ENCODE results near the gene GPR17. TPM values are rescaled to one million over a fixed set of nuclear protein-coding genes. Genes with fewer than 3 reads are reported as not detected.

GPR17 gene
- total RNA-seq, 2 donors from 2014 or later = not detected

DNA sequence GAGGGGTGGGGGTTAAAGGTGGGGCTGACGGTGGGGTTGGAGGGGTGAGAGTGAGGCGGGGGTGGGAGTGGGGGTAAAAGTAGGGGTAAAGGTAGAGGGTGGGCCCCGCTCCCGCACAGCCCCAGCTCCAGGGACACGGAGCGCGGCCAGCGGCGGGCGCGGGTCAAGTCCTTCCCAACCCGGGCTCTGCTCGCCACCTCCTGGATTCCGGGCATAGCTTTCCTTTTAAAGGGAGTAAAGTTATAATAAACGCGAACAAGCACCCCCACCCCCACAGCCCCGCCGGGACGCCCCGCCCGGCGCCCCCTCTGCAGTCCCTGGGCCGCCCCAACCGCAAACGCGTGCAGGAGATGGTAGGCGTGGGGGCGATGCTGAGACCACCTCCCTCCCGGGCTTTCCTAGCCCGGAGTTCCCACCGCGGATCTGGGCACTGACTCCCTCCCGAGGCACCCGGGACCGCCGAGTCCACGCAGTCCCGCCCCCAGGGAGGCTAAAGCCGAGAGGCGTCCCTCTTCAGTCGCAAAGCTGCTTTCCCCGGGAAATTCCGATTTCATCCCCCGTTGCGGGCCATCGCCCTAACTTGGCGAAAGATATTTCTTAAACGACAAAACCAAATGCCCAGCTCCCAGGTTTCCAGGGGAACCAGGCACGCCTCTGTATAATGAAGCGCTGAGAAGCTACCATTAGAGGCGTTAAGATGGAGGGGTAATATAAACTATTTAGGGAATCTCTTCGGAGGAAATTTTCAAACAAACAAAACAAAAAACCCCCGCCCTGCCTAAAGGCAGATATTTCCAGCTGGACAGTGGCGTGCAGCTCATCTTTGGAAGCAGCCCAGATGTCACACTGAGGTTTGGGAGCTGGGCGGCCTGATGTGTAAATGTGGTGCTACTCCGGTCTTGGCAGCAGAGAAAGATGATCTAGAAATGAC is 29.6 kb downstream of the GPR17 start, which contains the start of gene LIMS2:
TSS of gene LIMS2 (minus strand) at position 200 of the 931 bp plus-strand sequence. CDS start 506 bp downstream, outside the sequence.
- H3K27ac Mint-ChIP-seq = no peak within 1 kb of the TSS
- peaks cover 45 to 52% of the 10 kb centered on the region in 2 donors for H3K27me3 Mint-ChIP-seq
- peak in 1 of 2 donors; percentile 28 for ATAC-seq
- H3K4me1 Mint-ChIP-seq (ENCODE audit: low read depth in 2 of 2) = peaks cover 0 to 9% of the 10 kb centered on the region in 2 donors
- H3K36me3 Mint-ChIP-seq = no peaks in the 10 kb centered on the region
- no peak for DNase-seq (ENCODE audit: low spot score)
- no peaks in the 10 kb centered on the region for H3K9me3 Mint-ChIP-seq
- peak within 1 kb of the TSS; percentile 59 for H3K4me3 Mint-ChIP-seq

DNA sequence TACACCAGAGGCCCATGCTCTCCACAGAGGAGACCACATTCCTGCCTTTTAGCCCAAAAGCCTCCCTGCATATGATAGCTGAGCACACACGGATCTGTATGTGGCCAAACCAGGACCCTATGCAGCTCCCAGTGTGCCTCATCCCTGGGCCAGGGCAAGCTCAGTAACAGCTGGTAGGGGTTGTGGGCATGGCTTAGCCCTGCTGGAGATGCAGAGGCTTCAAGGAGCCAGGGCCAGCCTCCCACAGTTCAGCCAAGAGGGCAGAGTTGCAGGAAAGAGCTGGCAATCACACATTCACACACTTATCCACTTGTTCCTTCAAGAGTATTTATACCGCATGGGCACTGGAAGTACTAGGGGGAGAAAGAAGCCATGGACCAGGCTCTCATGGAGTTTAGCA is 31.0 kb downstream of the GPR17 start:
- Mint-ChIP-seq H3K36me3 (no peaks in the 10 kb centered on the region), H3K4me3 (no peak overlapping the region), H3K27me3 (peaks cover 48% of the 10 kb centered on the region in 2 donors), H3K27ac (no peak overlapping the region), H3K9me3 (no peaks in the 10 kb centered on the region), H3K4me1 (ENCODE audit: low read depth in 2 of 2) (peaks cover 0 to 9% of the 10 kb centered on the region in 2 donors)
- DNase-seq (ENCODE audit: low spot score) (no peak), ATAC-seq (no peak)

DNA sequence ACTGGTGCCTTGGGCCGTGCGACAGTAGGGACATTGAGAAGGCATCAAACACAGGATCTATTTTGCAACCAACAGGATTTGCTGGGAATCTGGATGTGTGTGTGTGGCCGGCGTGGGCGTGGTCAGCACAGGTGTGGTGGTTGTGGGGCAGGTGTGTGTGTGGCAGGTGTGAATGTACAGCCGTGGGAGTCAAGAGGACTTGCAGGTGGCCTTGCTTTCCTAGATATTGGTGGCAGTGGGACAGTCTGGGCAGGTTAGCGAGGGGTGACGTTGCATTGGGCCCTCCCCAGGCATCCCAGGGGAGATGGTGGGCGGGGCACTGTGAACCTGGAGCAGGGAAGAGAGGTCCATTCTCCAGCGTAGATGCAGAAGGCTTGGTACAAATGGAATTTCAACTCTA is 32.6 kb downstream of the GPR17 start:
- no peak for ATAC-seq
- no peaks in the 10 kb centered on the region for H3K36me3 Mint-ChIP-seq
- H3K4me1 Mint-ChIP-seq (ENCODE audit: low read depth in 2 of 2) = peaks cover 0 to 9% of the 10 kb centered on the region in 2 donors
- no peak for DNase-seq (ENCODE audit: low spot score)
- H3K27ac Mint-ChIP-seq = no peak overlapping the region
- H3K27me3 Mint-ChIP-seq = peaks cover 45 to 46% of the 10 kb centered on the region in 2 donors
- no peak overlapping the region for H3K4me3 Mint-ChIP-seq
- H3K9me3 Mint-ChIP-seq = no peaks in the 10 kb centered on the region

DNA sequence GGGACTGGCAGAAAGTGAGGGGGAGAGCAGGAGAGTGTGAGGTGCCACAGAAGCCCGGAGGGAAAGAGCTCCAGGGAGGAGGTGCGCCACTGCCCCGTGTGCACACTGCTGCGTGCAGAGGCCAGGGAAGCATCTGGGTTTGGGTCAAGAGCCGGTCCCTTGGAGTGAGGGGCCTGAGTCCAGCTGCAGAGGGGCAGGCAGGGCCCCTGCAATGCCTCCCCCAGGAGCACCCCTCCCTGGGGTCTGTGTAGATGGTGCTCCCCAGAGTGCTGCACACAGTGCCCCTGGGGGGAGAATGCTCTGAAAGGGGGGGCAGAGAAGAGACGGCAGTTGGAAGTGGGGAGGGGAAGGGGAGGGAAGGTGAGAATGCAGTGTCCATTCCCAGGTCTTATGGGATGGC is 33.0 kb downstream of the GPR17 start:
- ATAC-seq (peak in 1 of 2 donors; percentile 11), DNase-seq (ENCODE audit: low spot score) (no peak)
- H3K4me1 Mint-ChIP-seq (ENCODE audit: low read depth in 2 of 2) = peaks cover 0 to 9% of the 10 kb centered on the region in 2 donors
- H3K27me3 Mint-ChIP-seq = peaks cover 45% of the 10 kb centered on the region in 2 donors
- H3K9me3 Mint-ChIP-seq = no peaks in the 10 kb centered on the region
- no peaks in the 10 kb centered on the region for H3K36me3 Mint-ChIP-seq
- no peak overlapping the region for H3K27ac Mint-ChIP-seq
- H3K4me3 Mint-ChIP-seq = no peak overlapping the region

DNA sequence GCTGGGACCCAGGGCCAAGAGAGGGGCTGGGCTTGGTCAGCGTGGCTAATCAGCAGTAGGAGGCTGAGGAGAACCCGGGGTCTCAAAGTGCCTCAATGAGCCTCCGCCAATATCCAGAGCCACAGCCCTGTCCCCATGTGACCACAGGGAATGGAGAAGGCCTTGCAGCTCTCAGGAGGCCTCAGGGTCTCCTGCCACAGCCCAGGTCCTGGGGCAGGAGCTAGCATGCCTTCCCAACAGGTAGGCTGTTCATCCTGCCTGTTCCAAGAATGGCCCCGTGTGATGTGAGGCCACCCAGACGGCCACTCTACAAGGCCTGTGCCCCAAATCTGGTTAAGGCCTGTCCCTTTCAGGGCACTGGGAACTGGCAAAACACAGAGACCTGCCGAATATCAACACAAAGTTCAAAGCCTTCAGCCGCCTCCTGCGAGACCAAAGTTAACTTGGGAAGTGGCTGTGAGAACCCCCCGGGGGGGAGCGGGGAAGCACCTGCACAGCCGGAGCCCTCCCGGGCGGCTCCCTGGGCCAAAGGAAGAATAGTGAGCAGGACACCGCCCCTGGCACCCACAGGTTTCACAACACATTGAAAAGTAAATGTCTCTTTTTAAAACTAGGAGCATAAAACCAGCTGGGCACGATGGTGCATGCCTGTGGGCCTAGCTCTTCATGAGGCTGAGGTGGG is 33.9 kb downstream of the GPR17 start:
- ATAC-seq (no peak), DNase-seq (ENCODE audit: low spot score) (no peak)
- H3K4me1 Mint-ChIP-seq (ENCODE audit: low read depth in 2 of 2) = peaks cover 0 to 5% of the 10 kb centered on the region in 2 donors
- H3K36me3 Mint-ChIP-seq = no peaks in the 10 kb centered on the region
- no peaks in the 10 kb centered on the region for H3K9me3 Mint-ChIP-seq
- H3K27ac Mint-ChIP-seq = no peak overlapping the region
- H3K4me3 Mint-ChIP-seq = no peak overlapping the region
- H3K27me3 Mint-ChIP-seq = peaks cover 38 to 41% of the 10 kb centered on the region in 2 donors

DNA sequence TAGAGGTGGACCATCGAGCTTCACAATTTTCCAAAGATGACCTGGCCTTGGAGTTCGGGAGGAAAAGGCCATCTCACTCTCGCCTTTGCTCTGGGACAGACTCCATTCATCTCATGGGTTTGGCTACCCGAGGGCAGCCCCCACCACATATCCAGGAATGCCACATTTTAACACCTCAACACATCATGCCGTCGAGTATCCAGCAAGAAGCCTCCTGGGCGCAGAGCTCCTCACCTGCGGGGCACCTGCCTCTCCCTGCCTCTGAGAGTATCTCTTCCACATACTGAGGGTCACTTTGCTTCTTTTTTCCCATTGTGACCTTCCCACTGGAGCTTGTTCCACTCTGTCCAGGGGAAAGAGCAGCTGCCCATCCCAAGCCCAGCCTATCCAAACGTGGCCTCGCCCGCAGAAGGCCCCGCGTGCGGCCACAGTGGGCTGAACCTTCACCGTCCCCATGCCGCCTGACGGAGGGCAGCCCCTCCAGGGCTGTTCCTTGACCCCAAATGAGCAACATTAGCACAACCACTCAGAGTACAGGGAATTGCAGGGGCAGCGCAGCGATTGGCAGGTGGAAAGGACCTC is 34.8 kb downstream of the GPR17 start:
- DNase-seq (ENCODE audit: low spot score) (no peak), ATAC-seq (no peak)
- no peak overlapping the region for H3K4me3 Mint-ChIP-seq
- no peaks in the 10 kb centered on the region for H3K36me3 Mint-ChIP-seq
- peaks cover 37 to 45% of the 10 kb centered on the region in 2 donors for H3K27me3 Mint-ChIP-seq
- H3K9me3 Mint-ChIP-seq = no peaks in the 10 kb centered on the region
- H3K4me1 Mint-ChIP-seq (ENCODE audit: low read depth in 2 of 2) = peaks cover 0 to 4% of the 10 kb centered on the region in 2 donors
- H3K27ac Mint-ChIP-seq = no peak overlapping the region

DNA sequence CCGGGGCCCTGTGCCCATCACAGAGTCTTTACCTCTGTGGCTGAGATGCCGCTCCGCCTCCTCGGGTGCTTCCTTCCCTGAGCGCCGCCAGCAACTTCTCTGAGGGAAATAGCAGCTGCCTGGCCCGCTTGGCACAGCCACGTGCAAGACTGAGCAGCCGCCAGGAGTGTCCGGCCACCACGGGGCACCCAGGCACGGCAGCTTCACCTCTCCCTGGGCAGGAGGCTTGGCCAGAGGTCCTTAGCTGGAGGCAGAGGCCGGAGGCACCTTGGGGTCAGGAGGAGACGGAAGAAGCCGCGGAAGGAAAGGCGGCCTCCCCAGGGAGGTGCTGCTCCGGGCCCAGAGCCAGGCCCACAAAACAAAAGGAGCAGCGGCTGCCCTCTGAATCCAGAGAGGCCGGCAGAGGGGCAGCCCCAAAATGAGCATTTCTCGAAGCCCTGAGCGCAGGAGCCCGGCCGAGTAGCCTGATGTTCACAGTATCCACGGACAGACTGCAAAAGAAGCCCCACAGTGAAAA is 35.4 kb downstream of the GPR17 start:
- DNase-seq (ENCODE audit: low spot score) (no peak), ATAC-seq (no peak)
- Mint-ChIP-seq H3K36me3 (no peaks in the 10 kb centered on the region), H3K27ac (no peak overlapping the region), H3K4me1 (ENCODE audit: low read depth in 2 of 2) (no peaks in the 10 kb centered on the region), H3K4me3 (no peak overlapping the region), H3K9me3 (no peaks in the 10 kb centered on the region), H3K27me3 (peaks cover 35 to 41% of the 10 kb centered on the region in 2 donors)

DNA sequence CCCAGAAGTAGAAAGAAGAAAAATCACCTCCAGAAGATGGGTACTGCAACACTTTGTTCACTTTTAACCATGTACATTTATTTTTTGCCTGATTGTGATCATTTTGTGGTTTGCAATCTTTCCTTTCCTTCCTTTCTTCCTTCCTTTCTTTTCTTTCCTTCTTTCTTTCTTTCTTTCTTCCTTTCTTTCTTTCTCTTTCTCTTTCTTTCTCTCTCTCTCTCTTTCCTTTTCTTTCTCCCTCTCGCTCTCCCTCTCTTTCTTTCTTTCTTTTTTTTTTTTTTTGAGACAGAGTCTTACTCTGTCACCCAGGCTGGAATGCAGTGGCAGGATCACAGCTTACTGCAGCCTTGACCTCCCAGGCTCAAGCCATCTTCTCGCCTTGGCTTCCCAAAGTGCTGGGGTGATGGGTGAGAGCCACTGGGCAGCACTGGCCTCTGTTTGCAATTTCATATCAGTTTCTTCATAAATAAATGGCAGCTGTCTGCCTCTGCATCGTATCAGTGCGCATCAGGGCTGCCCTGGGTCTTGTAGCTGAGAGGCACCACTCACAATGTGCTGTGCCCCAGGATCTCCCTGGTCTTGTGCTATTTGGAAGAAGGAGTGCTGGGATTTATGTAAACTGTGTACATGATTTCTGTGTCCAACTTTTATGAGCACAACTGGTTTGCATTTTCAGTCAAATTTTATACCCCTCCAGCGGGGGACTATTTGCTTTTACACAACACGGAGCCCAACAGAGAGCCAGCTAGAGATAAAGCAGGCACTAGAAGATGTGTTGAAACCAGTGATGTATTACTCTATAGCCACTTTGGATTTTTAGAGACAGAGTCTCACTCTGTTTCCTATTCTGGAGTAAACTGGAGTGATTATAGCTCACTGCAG is 36.3 kb downstream of the GPR17 start:
- no peaks in the 10 kb centered on the region for H3K9me3 Mint-ChIP-seq
- H3K27ac Mint-ChIP-seq = no peak overlapping the region
- DNase-seq (ENCODE audit: low spot score) (no peak), ATAC-seq (no peak)
- no peak overlapping the region for H3K4me3 Mint-ChIP-seq
- no peaks in the 10 kb centered on the region for H3K4me1 Mint-ChIP-seq (ENCODE audit: low read depth in 2 of 2)
- no peaks in the 10 kb centered on the region for H3K36me3 Mint-ChIP-seq
- peaks cover 27 to 35% of the 10 kb centered on the region in 2 donors for H3K27me3 Mint-ChIP-seq

DNA sequence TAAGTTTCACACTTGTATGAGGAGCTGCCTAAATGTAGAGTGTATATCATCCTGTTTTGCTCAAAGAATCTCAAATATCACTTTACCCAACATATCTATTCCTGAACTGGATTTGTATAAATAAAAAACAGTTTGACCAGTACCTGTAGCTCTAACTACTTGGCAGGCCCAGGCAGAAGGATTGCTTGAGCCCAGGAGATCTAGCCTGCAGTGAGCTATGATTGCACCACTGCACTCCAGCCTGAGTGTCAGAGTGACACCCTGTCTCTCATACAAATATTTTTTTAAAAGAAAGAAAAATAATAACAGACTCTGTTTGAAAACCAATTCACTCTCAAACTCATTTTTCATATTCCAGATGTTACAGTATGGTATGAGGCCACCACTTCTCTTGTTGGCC is 37.1 kb downstream of the GPR17 start:
- Mint-ChIP-seq H3K9me3 (no peaks in the 10 kb centered on the region), H3K36me3 (no peaks in the 10 kb centered on the region), H3K27ac (no peak overlapping the region), H3K4me1 (ENCODE audit: low read depth in 2 of 2) (no peaks in the 10 kb centered on the region), H3K4me3 (no peak overlapping the region), H3K27me3 (peaks cover 19 to 28% of the 10 kb centered on the region in 2 donors)
- ATAC-seq (no peak), DNase-seq (ENCODE audit: low spot score) (no peak)

DNA sequence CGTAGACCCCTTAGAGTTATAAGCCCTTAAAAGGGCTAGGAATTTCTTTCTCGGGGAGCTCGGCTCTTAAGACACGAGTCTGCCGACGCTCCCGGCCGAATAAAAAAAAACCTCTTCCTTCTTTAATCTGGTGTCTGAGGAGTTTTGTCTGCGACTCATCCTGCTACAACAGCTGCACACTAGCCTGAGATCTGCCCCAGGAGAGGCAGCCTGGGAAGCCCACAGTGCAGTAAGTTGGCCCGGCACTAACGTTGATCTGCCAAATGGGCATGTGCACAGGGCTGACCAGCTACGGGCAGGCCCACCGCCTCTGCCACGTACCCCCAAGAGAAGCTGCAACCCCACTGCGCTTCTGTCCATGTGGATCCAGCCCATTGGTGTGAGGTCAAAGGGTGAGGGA is 37.8 kb downstream of the GPR17 start:
- peaks cover 12 to 23% of the 10 kb centered on the region in 2 donors for H3K27me3 Mint-ChIP-seq
- H3K4me1 Mint-ChIP-seq (ENCODE audit: low read depth in 2 of 2) = no peaks in the 10 kb centered on the region
- ATAC-seq = no peak
- no peak overlapping the region for H3K4me3 Mint-ChIP-seq
- peaks cover 5% of the 10 kb centered on the region for H3K36me3 Mint-ChIP-seq
- H3K27ac Mint-ChIP-seq = no peak overlapping the region
- no peaks in the 10 kb centered on the region for H3K9me3 Mint-ChIP-seq
- DNase-seq (ENCODE audit: low spot score) = no peak

DNA sequence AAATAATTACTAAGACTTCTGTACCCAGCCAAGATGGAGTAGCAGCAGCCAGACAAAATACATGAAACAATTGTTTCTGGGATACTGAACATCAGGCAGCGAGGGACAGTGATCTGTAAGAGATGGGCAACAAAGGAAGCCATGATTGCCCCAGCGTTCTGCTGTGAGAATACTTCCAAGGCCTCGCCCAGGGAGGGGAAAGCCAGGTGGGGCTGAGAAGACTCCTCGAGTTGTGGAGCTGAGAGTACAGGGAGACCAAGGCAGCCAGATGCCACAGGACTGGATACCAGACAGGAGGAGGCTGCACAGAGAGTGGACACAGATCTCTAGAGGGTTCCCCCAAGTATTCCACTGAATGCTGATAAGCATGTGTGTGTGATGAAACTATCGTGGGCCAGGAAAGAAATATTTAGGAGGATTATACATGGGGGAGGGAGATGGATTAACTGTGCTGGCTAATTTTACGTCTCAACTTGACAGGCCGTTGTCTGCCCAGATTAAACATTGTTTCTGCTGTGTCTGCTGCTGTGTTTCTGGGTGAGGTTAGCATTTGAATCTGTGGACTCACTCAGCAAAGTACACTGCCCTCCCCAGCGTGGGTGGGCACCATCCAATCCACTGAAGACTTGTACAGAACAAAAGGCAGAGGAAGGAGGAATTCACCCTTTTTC is 39.6 kb downstream of the GPR17 start:
- DNase-seq (ENCODE audit: low spot score) (no peak), ATAC-seq (no peak)
- H3K27ac Mint-ChIP-seq = no peak overlapping the region
- H3K27me3 Mint-ChIP-seq = peaks cover 10 to 23% of the 10 kb centered on the region in 2 donors
- no peaks in the 10 kb centered on the region for H3K9me3 Mint-ChIP-seq
- no peak overlapping the region for H3K4me3 Mint-ChIP-seq
- H3K36me3 Mint-ChIP-seq = peaks cover 7% of the 10 kb centered on the region
- no peaks in the 10 kb centered on the region for H3K4me1 Mint-ChIP-seq (ENCODE audit: low read depth in 2 of 2)

DNA sequence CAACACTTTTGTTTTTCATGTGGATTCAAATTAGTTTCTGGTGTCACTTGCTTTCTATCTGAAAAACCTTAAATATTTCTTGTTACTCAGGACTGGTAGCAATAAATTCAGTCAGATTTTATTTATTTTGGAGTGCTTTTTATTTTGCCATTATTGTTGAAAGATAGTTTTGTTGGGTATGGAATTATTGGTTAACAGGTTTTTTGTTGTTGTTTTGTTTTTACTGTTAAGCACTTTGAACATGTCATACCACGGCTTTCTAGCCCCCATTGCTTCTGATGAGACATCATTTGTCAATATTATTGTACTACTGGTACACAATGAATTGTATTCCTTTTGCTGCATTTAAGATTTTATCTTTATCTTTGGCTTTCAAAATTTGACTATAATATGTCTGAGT is 42.5 kb downstream of the GPR17 start:
- H3K27me3 Mint-ChIP-seq = peaks cover 5 to 10% of the 10 kb centered on the region in 2 donors
- no peak overlapping the region for H3K4me3 Mint-ChIP-seq
- H3K9me3 Mint-ChIP-seq = peaks cover 7% of the 10 kb centered on the region
- H3K4me1 Mint-ChIP-seq (ENCODE audit: low read depth in 2 of 2) = no peaks in the 10 kb centered on the region
- peaks cover 24% of the 10 kb centered on the region for H3K36me3 Mint-ChIP-seq
- DNase-seq (ENCODE audit: low spot score) (no peak), ATAC-seq (no peak)
- H3K27ac Mint-ChIP-seq = no peak overlapping the region

All from natural killer cell treated with Interleukin-12 subunit alpha and Interleukin-12 subunit beta and Interleukin-15 and Interleukin-18, amount 100 ng/mL, for 72 hours (primary cell).